ENCODE measurements around the gene THBS3.

DNA sequence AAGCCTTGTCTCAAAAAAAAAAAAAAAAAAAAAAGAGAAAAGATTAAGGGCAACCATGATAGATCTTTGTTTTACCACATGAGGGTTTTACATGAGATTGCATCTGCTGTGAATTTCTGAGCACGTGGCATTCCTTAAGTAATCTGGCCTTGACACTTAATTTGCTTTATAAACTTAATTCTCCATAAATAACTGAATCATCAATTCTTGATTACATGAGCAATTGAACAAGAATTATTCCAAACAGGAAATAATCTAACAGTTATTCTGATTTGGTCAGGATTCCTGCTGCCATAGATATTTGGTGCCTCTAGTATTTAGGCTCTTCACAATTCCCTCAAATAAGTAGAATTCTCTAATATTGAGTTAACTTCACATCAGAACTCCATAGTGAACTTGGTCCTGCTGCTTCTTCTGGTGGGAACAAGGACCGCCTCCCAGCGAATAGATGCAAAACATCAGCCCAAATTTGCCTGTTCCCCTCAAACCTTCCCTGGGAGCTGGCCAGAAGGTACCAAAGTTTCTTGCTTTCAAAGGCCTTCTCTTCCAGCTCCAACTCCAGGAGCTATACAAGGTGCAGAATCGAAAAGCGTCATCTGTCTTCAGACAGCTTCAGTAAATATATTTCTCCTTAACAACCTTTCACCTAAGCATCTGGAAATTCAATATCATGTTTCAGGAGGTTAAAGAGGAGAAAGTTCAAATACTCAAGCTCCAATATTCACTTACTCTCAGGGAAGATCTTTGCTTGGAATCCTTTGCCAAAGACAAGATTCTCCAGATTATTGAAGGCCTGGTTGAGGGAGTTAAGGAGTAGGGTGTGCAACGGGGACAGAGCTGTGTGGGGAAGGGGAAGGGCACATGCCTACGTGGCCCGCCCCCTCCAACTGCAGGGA, 35.6 kb downstream of the THBS3 start:
- TF ChIP-seq ZNF384 (IDR thresholded peaks at IDR 0.05): no peak
- no peak for TF ChIP-seq HDGF (IDR thresholded peaks at IDR 0.05; ENCODE audit: borderline replicate concordance)
- no peak for TF ChIP-seq LEF1 (IDR thresholded peaks at IDR 0.05; ENCODE audit: borderline replicate concordance)
- TF ChIP-seq ARNT (IDR thresholded peaks at IDR 0.05): no peak
- TF ChIP-seq BHLHE40 (IDR thresholded peaks at IDR 0.05; ENCODE audit: borderline replicate concordance): no peak
- no peak for TF ChIP-seq FOXA1 (IDR thresholded peaks at IDR 0.05)
- no peak for TF ChIP-seq SP1 (IDR thresholded peaks at IDR 0.05)

Data from HEK293T (cell line).